GM10266 (cell line): ENCODE data around the gene TSSK2.

Experiments used
- DNase-seq: peaks from one replicate; pipeline ENCODE4 v3.0.0; 2012; ENCODE audit errors: extremely low spot score
- TF ChIP-seq, protein P1 (sequence below): IDR thresholded peaks from 2 replicates; pipeline ENCODE4 v1.5.1; 2012; ENCODE audit warnings: mild to moderate bottlenecking, low read depth; ENCODE audit not compliant: control insufficient read depth, insufficient read depth; ENCODE audit errors: missing control alignments

The TSSK2 gene

DNA sequence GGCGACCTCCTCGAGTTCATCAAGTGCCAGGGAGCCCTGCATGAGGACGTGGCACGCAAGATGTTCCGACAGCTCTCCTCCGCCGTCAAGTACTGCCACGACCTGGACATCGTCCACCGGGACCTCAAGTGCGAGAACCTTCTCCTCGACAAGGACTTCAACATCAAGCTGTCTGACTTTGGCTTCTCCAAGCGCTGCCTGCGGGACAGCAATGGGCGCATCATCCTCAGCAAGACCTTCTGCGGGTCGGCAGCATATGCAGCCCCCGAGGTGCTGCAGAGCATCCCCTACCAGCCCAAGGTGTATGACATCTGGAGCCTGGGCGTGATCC lies 542 bp downstream of the TSSK2 start:
- DNase-seq = no peak

DNA sequence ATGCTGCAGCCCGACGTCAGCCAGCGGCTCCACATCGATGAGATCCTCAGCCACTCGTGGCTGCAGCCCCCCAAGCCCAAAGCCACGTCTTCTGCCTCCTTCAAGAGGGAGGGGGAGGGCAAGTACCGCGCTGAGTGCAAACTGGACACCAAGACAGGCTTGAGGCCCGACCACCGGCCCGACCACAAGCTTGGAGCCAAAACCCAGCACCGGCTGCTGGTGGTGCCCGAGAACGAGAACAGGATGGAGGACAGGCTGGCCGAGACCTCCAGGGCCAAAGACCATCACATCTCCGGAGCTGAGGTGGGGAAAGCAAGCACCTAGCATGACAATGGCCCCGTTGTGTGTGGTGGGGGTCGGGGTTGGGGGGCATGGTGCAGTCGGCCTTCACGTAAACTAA lies 1.0 kb downstream of the TSSK2 start:
- no peak for DNase-seq
- TF ChIP-seq, protein P1, sequence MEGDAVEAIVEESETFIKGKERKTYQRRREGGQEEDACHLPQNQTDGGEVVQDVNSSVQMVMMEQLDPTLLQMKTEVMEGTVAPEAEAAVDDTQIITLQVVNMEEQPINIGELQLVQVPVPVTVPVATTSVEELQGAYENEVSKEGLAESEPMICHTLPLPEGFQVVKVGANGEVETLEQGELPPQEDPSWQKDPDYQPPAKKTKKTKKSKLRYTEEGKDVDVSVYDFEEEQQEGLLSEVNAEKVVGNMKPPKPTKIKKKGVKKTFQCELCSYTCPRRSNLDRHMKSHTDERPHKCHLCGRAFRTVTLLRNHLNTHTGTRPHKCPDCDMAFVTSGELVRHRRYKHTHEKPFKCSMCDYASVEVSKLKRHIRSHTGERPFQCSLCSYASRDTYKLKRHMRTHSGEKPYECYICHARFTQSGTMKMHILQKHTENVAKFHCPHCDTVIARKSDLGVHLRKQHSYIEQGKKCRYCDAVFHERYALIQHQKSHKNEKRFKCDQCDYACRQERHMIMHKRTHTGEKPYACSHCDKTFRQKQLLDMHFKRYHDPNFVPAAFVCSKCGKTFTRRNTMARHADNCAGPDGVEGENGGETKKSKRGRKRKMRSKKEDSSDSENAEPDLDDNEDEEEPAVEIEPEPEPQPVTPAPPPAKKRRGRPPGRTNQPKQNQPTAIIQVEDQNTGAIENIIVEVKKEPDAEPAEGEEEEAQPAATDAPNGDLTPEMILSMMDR = no peak

More for the DNA sequence above, 542 bp downstream of the TSSK2 start:
- TF ChIP-seq, protein P1 = no peak

DNA sequence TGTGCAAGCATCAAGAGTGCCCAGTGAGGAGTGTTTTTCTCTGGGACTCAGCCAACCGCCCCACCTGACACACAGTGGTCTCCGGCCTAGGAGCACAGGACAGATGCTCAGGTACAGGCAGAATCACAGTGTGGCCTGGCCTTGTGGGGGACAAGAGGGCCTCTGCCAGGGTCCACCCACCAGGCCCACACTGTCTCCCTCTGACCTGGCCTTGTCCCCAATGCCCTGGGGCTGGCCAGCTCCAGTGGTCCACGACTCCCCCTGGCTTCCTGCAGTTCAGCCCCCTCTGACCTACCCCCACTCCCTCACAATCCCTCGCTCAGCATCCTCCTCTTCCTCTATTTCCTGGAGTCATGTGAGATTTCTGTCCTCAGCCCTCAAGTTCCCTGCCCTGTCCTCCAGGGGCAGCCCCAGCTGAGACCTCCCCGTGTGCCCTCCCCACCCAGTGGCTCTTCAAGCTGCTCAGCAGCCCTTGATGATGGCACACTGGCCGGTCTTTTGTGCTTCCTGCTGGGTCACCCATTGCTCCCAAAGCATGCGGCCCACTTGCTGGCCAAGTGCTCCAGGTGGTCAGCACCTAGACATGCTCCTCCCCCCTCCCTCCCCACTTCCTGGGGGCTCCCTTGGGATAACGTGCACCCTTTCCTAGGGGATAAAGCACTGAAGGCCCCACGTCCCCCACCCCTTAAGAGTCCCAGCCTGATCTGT lies 1.7 kb downstream of the TSSK2 start:
- TF ChIP-seq, protein P1 = no peak
- no peak for DNase-seq

DNA sequence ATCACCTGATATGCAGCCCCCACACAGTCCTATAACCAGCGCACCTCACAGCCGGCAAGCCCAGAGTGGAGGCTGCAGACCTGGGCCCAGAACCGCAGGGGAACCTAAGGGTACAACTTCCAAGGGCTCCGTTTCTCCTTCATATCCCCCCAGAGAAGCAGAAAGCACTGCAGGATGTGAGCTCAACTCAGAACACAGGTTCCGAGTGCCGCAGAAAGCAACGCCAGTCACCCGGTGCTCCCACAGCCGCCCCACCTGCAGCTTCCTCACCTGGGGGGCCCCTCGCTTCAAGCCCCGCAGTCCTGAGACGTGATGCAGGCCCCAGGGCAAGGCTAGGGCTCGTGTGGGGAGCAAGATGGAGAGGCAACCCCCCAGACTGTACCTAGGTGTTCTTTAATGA lies 2.5 kb downstream of the TSSK2 start:
- DNase-seq = no peak
- TF ChIP-seq, protein P1 = no peak

DNA sequence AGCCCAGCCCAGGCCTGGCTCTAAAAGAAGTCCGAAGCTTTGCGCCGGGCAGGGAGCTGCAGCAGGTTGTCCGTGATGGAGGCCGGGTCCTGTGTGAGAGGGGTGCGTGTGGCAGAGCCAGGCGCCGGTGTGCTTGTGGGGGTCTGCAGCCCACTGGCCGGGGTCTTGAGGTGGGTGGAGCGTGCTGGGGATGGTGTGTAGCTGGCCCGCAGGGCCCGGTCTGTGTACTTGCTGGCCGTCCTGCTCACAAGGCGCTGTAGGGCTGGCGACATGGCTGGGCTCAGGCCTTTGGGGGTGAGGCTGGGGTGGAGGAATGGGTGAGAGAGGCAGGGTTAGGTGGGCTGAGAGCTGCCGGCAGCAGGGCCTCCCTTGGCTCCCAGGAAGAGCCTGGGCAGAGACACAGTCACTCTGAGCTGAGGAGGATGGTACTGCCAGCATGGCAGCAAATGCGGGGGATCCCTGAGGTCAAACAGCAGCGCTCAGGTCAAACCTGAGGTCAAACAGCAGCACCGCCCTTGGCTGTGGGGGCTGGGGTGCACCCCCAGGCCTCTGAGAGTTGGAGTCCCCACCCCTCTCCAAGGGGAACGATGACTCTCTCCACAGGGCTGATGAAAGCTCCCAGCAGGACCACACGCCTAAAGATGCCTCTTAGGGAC lies 3.2 kb downstream of the TSSK2 start:
- no peak for DNase-seq
- TF ChIP-seq, protein P1 = no peak

DNA sequence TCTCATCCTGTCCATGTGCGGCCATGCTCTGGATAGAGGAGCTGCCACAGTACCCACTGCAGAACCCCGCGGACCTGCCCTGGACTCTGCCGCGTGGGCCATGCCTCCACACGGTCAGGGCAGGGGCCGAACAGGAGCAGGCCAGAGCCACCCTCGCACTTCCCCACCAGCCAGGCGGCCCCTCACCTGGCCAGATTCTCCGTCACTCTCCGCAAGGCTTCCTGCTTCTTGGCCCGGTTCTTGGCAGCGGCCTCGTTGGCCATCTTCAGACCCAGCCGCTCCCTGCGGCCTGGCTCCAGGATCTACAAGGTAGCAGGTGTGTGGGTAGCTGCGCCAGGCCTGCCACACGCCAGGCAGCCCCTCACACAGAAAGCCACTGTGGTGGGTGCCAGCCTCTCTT lies 3.8 kb downstream of the TSSK2 start:
- DNase-seq = no peak

DNA sequence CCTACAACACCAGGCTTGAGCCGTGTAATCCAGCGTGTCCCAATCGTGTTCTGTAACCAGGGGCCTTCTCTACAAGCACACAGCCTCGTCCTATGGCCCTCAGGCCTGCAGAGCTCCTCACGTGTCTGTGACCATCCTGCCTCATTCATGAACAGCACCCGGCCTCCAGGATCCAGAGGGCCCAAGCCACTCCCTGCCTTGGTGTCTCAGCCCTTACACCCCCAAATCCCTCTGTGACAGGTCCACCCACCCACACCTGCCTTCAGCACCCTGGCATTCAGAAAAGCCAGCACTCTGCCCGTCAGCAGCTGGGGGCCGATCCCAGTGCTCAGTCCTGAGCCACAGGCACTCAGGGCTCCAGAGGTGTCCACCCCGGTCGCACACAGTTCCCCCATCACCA lies 5.8 kb downstream of the TSSK2 start:
- no peak for DNase-seq
- TF ChIP-seq, protein P1 = no peak

More for the DNA sequence above, 3.8 kb downstream of the TSSK2 start:
- TF ChIP-seq, protein P1 = no peak
